HL-60 (cell line): ENCODE results near the gene MAP2.

Experiments used
- DNase-seq, 2 experiments: peaks; one replicate each; pipeline ENCODE4 v3.0.0-alpha.2; 2010 to 2020; ENCODE audit warnings: low read depth in 1 of 2, low spot score in 1 of 2
- H3K27ac ChIP-seq: fragments of 250-450 bp; sonication (Bioruptor Pico); replicated peaks from 2 replicates; pipeline ENCODE4 v1.5.1; 2020; ENCODE audit warnings: mild to moderate bottlenecking, moderate library complexity
- H3K27me3 ChIP-seq: fragments of 250-450 bp; sonication (Bioruptor Pico); 2 replicates; pipeline ENCODE4 v1.5.1; 2021; ENCODE audit warnings: mild to moderate bottlenecking, moderate library complexity; ENCODE audit not compliant: insufficient read depth, poor library complexity, severe bottlenecking
- H3K4me3 ChIP-seq: replicated peaks from 2 replicates; pipeline ENCODE4 v1.5.1; 2011; ENCODE audit warnings: mild to moderate bottlenecking, control low read depth, low read length; ENCODE audit not compliant: insufficient read depth
- CTCF ChIP-seq: IDR thresholded peaks from one replicate; pipeline ENCODE4 v1.5.1; 2011; ENCODE audit warnings: low read length, control low read depth, inconsistent platforms; ENCODE audit not compliant: insufficient read depth
- GABPA ChIP-seq: IDR thresholded peaks from 2 replicates; pipeline ENCODE4 v1.6.1; 2012; ENCODE audit warnings: low read depth
- POLR2AphosphoS5 ChIP-seq: IDR thresholded peaks from 2 replicates; pipeline ENCODE4 v1.6.1; 2012; ENCODE audit warnings: low read depth
- REST ChIP-seq: IDR thresholded peaks from 2 replicates; pipeline ENCODE4 v1.6.1; 2012; ENCODE audit warnings: low read depth; ENCODE audit not compliant: insufficient replicate concordance
- SPI1 ChIP-seq: IDR thresholded peaks from 2 replicates; pipeline ENCODE4 v1.6.1; 2012; ENCODE audit warnings: low read depth, mild to moderate bottlenecking, borderline replicate concordance

MAP2 gene

GRCh38 chr2:209553913-209554312 lies 130.1 kb downstream of the MAP2 start:
- DNase-seq: no peak
- no peak for TF ChIP-seq CTCF
- no peak for TF ChIP-seq SPI1
- no peak for TF ChIP-seq POLR2AphosphoS5
- TF ChIP-seq GABPA: no peak
- no peak for TF ChIP-seq REST
- Histone ChIP-seq H3K27ac (no peak overlapping the region), H3K27me3 (no peaks in the 10 kb centered on the region), H3K4me3 (no peak overlapping the region)

- no peak overlapping the region for H3K4me3 ChIP-seq
- H3K27me3 ChIP-seq: no peaks in the 10 kb centered on the region
- TF ChIP-seq SPI1 (no peak), CTCF (peak; percentile 26), GABPA (no peak), REST (no peak), POLR2AphosphoS5 (no peak)
- no peak overlapping the region for H3K27ac ChIP-seq
- DNase-seq: peak in 1 of 2 experiments; percentile 8
These were observed 132.6 kb downstream of the MAP2 start for GRCh38 chr2:209556354-209556961.

- Histone ChIP-seq H3K27me3 (no peaks in the 10 kb centered on the region), H3K27ac (no peak overlapping the region), H3K4me3 (no peak overlapping the region)
- no peak for TF ChIP-seq POLR2AphosphoS5
- TF ChIP-seq GABPA: no peak
- TF ChIP-seq REST: no peak
- TF ChIP-seq SPI1: no peak
- no peak for TF ChIP-seq CTCF
- no peak for DNase-seq
These were observed 137.1 kb downstream of the MAP2 start for GRCh38 chr2:209560911-209561310.
